ENCODE results near the gene SMCO4. TPM values are rescaled to one million over a fixed set of nuclear protein-coding genes. Genes with fewer than 3 reads are reported as not detected.

SMCO4 gene
- total RNA-seq, 1 donor from 2014 or later, result 29.3 TPM

DNA sequence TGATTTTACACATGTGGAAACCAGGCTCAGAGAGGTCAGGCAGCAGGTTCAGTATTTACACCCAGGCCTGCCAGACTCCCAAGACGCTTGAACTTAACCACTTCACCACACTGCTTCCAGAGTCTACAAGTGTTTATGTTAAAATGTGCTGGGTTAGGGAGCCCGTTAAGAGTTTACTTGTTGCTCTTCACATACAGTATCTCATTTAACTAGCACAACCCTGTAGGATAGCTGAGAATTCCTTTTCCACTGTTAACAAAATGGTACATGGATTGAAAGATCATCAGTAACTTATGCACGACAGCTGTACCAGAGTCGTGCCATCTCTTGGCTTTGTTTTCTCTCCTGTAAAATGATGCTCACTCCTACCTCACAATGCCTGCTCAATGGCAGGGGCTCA is 2.9 kb downstream of the SMCO4 start:
- no peaks in the 10 kb centered on the region for H3K27me3 Mint-ChIP-seq (ENCODE audit: low read depth, unreplicated experiment)
- H3K4me1 Mint-ChIP-seq (ENCODE audit: low read depth, unreplicated experiment), result peaks cover 42% of the 10 kb centered on the region

DNA sequence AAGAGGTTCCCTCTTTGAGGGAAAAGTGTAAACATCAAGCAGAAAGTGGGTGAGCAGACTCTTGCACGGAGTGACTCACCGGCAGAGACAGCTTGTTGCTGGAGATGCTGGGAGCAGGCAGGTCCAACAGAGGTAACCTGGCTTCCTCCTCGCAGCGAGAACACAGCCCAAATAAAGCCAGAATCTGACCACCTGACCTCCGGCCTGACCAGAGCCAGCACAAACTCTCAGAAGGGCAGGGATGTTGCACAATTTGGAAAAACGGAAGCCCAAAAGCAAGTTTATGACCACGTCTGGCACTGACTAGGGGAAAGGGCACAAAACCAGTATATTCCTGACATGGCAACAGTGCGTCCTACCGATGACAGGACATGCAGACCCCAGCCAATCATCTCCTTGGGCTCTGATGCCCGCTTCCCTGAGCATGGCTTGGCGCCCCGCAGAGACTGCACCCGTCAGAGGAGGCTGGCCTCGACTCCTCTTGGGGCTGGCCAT is 5.4 kb downstream of the SMCO4 start:
- FAIRE-seq (no peak), DNase-seq (ENCODE audit: low read depth) (peak; percentile 26)
- H3K36me3 ChIP-seq (ENCODE audit: insufficient read depth, low read length), result no peaks in the 10 kb centered on the region
- peaks cover 20% of the 10 kb centered on the region for H3K79me2 ChIP-seq (ENCODE audit: insufficient read depth, low read length)
- peak overlapping the region; percentile 50 for H3K4me2 ChIP-seq (ENCODE audit: low read length)
- no peak overlapping the region for H3K27ac ChIP-seq (ENCODE audit: low read depth, low read length)
- H3K4me1 ChIP-seq (ENCODE audit: insufficient read depth, low read length), result peaks cover 15% of the 10 kb centered on the region
- Mint-ChIP-seq H3K27me3 (ENCODE audit: low read depth, unreplicated experiment) (no peaks in the 10 kb centered on the region), H3K4me1 (ENCODE audit: low read depth, unreplicated experiment) (peaks cover 49% of the 10 kb centered on the region), H3K27ac (ENCODE audit: unreplicated experiment) (peak overlapping the region; percentile 35), H3K9me3 (ENCODE audit: unreplicated experiment) (peaks cover 3% of the 10 kb centered on the region), H3K36me3 (ENCODE audit: low read depth, unreplicated experiment) (peaks cover 9% of the 10 kb centered on the region), H3K4me3 (ENCODE audit: unreplicated experiment) (no peak overlapping the region)
- peaks cover 68% of the 10 kb centered on the region for H4K20me1 ChIP-seq (ENCODE audit: insufficient read depth, low read length)
- no peak overlapping the region for H3K4me3 ChIP-seq (ENCODE audit: insufficient read depth, low read depth, low read length)
- no peaks in the 10 kb centered on the region for H3K9me3 ChIP-seq (ENCODE audit: insufficient read depth, low read depth, low read length)
- no peak overlapping the region for H2AFZ ChIP-seq (ENCODE audit: low read depth, low read length)
- no peaks in the 10 kb centered on the region for H3K27me3 ChIP-seq (ENCODE audit: insufficient read depth, low read length)
- TF ChIP-seq, protein P1, sequence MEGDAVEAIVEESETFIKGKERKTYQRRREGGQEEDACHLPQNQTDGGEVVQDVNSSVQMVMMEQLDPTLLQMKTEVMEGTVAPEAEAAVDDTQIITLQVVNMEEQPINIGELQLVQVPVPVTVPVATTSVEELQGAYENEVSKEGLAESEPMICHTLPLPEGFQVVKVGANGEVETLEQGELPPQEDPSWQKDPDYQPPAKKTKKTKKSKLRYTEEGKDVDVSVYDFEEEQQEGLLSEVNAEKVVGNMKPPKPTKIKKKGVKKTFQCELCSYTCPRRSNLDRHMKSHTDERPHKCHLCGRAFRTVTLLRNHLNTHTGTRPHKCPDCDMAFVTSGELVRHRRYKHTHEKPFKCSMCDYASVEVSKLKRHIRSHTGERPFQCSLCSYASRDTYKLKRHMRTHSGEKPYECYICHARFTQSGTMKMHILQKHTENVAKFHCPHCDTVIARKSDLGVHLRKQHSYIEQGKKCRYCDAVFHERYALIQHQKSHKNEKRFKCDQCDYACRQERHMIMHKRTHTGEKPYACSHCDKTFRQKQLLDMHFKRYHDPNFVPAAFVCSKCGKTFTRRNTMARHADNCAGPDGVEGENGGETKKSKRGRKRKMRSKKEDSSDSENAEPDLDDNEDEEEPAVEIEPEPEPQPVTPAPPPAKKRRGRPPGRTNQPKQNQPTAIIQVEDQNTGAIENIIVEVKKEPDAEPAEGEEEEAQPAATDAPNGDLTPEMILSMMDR (IDR thresholded peaks at IDR 0.05; ENCODE audit: insufficient read depth, low read depth, low read length), result no peak
- no peak for TF ChIP-seq EZH2 (IDR thresholded peaks at IDR 0.05; ENCODE audit: insufficient read depth, low read length)
- H3K9ac ChIP-seq (ENCODE audit: low read length), result no peak overlapping the region

More for the DNA sequence above, 2.9 kb downstream of the SMCO4 start:
- Histone ChIP-seq H3K4me3 (ENCODE audit: insufficient read depth, low read depth, low read length) (no peak overlapping the region), H3K4me1 (ENCODE audit: insufficient read depth, low read length) (peaks cover 21% of the 10 kb centered on the region), H3K79me2 (ENCODE audit: insufficient read depth, low read length) (peaks cover 18% of the 10 kb centered on the region), H3K9ac (ENCODE audit: low read length) (no peak overlapping the region), H4K20me1 (ENCODE audit: insufficient read depth, low read length) (peaks cover 50% of the 10 kb centered on the region), H3K27me3 (ENCODE audit: insufficient read depth, low read length) (no peaks in the 10 kb centered on the region), H3K27ac (ENCODE audit: low read depth, low read length) (no peak overlapping the region), H3K4me2 (ENCODE audit: low read length) (no peak overlapping the region), H3K36me3 (ENCODE audit: insufficient read depth, low read length) (no peaks in the 10 kb centered on the region), H2AFZ (ENCODE audit: low read depth, low read length) (no peak overlapping the region), H3K9me3 (ENCODE audit: insufficient read depth, low read depth, low read length) (no peaks in the 10 kb centered on the region)
- Mint-ChIP-seq H3K4me3 (ENCODE audit: unreplicated experiment) (no peak overlapping the region), H3K27ac (ENCODE audit: unreplicated experiment) (no peak overlapping the region), H3K9me3 (ENCODE audit: unreplicated experiment) (no peaks in the 10 kb centered on the region), H3K36me3 (ENCODE audit: low read depth, unreplicated experiment) (peaks cover 4% of the 10 kb centered on the region)
- no peak for DNase-seq (ENCODE audit: low read depth)
- FAIRE-seq, result no peak
- TF ChIP-seq, protein P1 (IDR thresholded peaks at IDR 0.05; ENCODE audit: insufficient read depth, low read depth, low read length), result no peak
- TF ChIP-seq EZH2 (IDR thresholded peaks at IDR 0.05; ENCODE audit: insufficient read depth, low read length), result no peak

DNA sequence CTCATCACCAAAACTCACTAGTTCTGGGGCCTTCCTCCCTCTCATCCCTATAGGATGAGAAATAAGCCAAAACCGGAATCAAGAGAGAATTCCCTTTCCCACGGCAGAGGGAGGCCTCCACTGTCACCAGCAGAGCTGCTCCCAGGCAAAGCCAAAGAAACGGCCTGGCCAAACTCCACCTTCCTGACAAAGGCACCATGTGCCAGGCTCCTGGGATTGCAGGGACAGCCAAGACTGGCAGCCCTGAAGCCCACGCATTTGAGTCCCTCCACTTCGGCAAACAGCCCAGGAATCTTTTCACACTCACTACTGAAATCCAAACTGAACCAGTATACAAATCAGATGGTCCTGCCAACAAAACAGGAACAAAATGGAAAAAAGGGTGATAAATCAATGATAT is 6.1 kb downstream of the SMCO4 start:
- H3K27ac Mint-ChIP-seq (ENCODE audit: unreplicated experiment), result peak overlapping the region; percentile 34
- H3K4me2 ChIP-seq (ENCODE audit: low read length), result no peak overlapping the region

More for the DNA sequence above, 6.1 kb downstream of the SMCO4 start:
- Mint-ChIP-seq H3K36me3 (ENCODE audit: low read depth, unreplicated experiment) (peaks cover 15% of the 10 kb centered on the region), H3K27me3 (ENCODE audit: low read depth, unreplicated experiment) (no peaks in the 10 kb centered on the region), H3K4me1 (ENCODE audit: low read depth, unreplicated experiment) (peaks cover 56% of the 10 kb centered on the region), H3K9me3 (ENCODE audit: unreplicated experiment) (peaks cover 3% of the 10 kb centered on the region), H3K4me3 (ENCODE audit: unreplicated experiment) (no peak overlapping the region)
- no peak for TF ChIP-seq EZH2 (IDR thresholded peaks at IDR 0.05; ENCODE audit: insufficient read depth, low read length)
- TF ChIP-seq, protein P1 (IDR thresholded peaks at IDR 0.05; ENCODE audit: insufficient read depth, low read depth, low read length), result no peak
- no peaks in the 10 kb centered on the region for H3K36me3 ChIP-seq (ENCODE audit: insufficient read depth, low read length)
- peaks cover 76% of the 10 kb centered on the region for H4K20me1 ChIP-seq (ENCODE audit: insufficient read depth, low read length)
- FAIRE-seq (no peak), DNase-seq (ENCODE audit: low read depth) (no peak)
- H3K27ac ChIP-seq (ENCODE audit: low read depth, low read length), result no peak overlapping the region
- peaks cover 12% of the 10 kb centered on the region for H3K4me1 ChIP-seq (ENCODE audit: insufficient read depth, low read length)
- no peak overlapping the region for H3K9ac ChIP-seq (ENCODE audit: low read length)
- H3K9me3 ChIP-seq (ENCODE audit: insufficient read depth, low read depth, low read length), result no peaks in the 10 kb centered on the region
- no peak overlapping the region for H3K4me3 ChIP-seq (ENCODE audit: insufficient read depth, low read depth, low read length)
- peaks cover 20% of the 10 kb centered on the region for H3K79me2 ChIP-seq (ENCODE audit: insufficient read depth, low read length)
- no peaks in the 10 kb centered on the region for H3K27me3 ChIP-seq (ENCODE audit: insufficient read depth, low read length)
- no peak overlapping the region for H2AFZ ChIP-seq (ENCODE audit: low read depth, low read length)
